ENCODE measurements around the gene ANKS6.

The ANKS6 gene

DNA sequence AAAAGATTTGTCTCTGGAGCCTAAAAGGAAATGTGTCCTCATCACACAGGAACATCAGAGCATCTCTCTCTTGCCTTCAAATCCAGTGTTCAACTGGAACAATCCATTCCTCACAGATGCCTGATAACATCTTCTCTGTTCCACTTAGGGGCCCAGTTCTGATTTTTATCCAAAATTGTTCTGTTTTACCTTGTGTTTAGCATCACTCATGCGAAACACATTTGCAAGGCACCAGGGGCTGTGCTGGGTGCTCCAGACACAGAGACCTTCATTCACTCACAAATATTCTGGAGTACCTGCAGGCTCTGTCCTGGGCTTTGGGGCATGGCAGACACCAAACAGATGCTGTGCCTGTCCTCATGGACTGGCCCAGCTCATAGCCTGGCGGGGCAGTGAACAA is 101.4 kb downstream of the ANKS6 start:
- no peaks in the 10 kb centered on the region for H3K79me2 ChIP-seq (ENCODE audit: insufficient read depth, low read length)
- H3K9me3 ChIP-seq (ENCODE audit: insufficient read depth, low read depth, low read length), result no peaks in the 10 kb centered on the region
- H3K27me3 ChIP-seq (ENCODE audit: insufficient read depth, low read length, poor library complexity, severe bottlenecking), result no peaks in the 10 kb centered on the region
- H2AFZ ChIP-seq (ENCODE audit: low read length), result no peak overlapping the region
- TF ChIP-seq, protein P1, sequence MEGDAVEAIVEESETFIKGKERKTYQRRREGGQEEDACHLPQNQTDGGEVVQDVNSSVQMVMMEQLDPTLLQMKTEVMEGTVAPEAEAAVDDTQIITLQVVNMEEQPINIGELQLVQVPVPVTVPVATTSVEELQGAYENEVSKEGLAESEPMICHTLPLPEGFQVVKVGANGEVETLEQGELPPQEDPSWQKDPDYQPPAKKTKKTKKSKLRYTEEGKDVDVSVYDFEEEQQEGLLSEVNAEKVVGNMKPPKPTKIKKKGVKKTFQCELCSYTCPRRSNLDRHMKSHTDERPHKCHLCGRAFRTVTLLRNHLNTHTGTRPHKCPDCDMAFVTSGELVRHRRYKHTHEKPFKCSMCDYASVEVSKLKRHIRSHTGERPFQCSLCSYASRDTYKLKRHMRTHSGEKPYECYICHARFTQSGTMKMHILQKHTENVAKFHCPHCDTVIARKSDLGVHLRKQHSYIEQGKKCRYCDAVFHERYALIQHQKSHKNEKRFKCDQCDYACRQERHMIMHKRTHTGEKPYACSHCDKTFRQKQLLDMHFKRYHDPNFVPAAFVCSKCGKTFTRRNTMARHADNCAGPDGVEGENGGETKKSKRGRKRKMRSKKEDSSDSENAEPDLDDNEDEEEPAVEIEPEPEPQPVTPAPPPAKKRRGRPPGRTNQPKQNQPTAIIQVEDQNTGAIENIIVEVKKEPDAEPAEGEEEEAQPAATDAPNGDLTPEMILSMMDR (conservative IDR thresholded peaks at IDR 0.05; ENCODE audit: low read length), result no peak
- TF ChIP-seq EZH2phosphoT487 (IDR thresholded peaks at IDR 0.05; ENCODE audit: borderline replicate concordance), result no peak
- H3K36me3 ChIP-seq (ENCODE audit: insufficient read depth, low read length), result no peaks in the 10 kb centered on the region
- no peaks in the 10 kb centered on the region for H3F3A ChIP-seq (ENCODE audit: low read depth)
- no peak overlapping the region for H3K9ac ChIP-seq (ENCODE audit: low read depth, low read length, poor library complexity, severe bottlenecking)
- H4K20me1 ChIP-seq (ENCODE audit: insufficient read depth, low read length, poor library complexity, severe bottlenecking), result no peaks in the 10 kb centered on the region
- no peak overlapping the region for H3K4me3 ChIP-seq (ENCODE audit: low read length, poor library complexity, severe bottlenecking)
- no peaks in the 10 kb centered on the region for H3K9me2 ChIP-seq (replicated peaks; ENCODE audit: low read depth, low read length)
- H3K4me2 ChIP-seq (ENCODE audit: low read depth, low read length, poor library complexity, severe bottlenecking), result no peak overlapping the region
- H3K4me1 ChIP-seq (ENCODE audit: insufficient read depth, low read length, poor library complexity, severe bottlenecking), result no peaks in the 10 kb centered on the region

DNA sequence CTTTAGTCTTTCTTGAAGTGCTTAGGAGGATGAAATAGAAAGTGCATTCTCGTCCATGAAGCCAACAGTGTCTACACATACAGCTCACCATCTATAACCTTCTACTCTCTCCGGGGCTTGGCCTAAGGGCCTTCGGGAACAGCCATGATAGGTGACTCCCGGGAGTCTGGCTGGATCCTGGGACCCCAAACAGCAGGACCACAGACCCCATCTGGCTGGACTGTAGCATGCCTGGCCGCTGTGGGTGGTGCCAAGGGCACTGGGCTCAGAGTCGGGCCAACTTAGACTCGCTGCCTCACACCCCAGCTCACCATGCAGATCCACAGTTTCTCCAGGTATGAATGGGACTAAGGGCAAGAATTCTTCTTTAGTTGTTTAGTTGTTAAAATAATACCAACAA is 104.0 kb downstream of the ANKS6 start:
- H3K79me2 ChIP-seq (ENCODE audit: insufficient read depth, low read length), result no peaks in the 10 kb centered on the region
- H3K4me2 ChIP-seq (ENCODE audit: low read depth, low read length, poor library complexity, severe bottlenecking), result no peak overlapping the region
- no peaks in the 10 kb centered on the region for H3K9me3 ChIP-seq (ENCODE audit: insufficient read depth, low read depth, low read length)
- no peak for TF ChIP-seq EZH2phosphoT487 (IDR thresholded peaks at IDR 0.05; ENCODE audit: borderline replicate concordance)
- TF ChIP-seq, protein P1 (conservative IDR thresholded peaks at IDR 0.05; ENCODE audit: low read length), result no peak
- H3K4me1 ChIP-seq (ENCODE audit: insufficient read depth, low read length, poor library complexity, severe bottlenecking), result no peaks in the 10 kb centered on the region
- H3K9ac ChIP-seq (ENCODE audit: low read depth, low read length, poor library complexity, severe bottlenecking), result no peak overlapping the region
- H3K9me2 ChIP-seq (replicated peaks; ENCODE audit: low read depth, low read length), result no peaks in the 10 kb centered on the region
- H3K4me3 ChIP-seq (ENCODE audit: low read length, poor library complexity, severe bottlenecking), result no peak overlapping the region
- H4K20me1 ChIP-seq (ENCODE audit: insufficient read depth, low read length, poor library complexity, severe bottlenecking), result no peaks in the 10 kb centered on the region
- H3K36me3 ChIP-seq (ENCODE audit: insufficient read depth, low read length), result no peaks in the 10 kb centered on the region
- no peaks in the 10 kb centered on the region for H3F3A ChIP-seq (ENCODE audit: low read depth)
- no peak overlapping the region for H2AFZ ChIP-seq (ENCODE audit: low read length)
- H3K27me3 ChIP-seq (ENCODE audit: insufficient read depth, low read length, poor library complexity, severe bottlenecking), result no peaks in the 10 kb centered on the region

DNA sequence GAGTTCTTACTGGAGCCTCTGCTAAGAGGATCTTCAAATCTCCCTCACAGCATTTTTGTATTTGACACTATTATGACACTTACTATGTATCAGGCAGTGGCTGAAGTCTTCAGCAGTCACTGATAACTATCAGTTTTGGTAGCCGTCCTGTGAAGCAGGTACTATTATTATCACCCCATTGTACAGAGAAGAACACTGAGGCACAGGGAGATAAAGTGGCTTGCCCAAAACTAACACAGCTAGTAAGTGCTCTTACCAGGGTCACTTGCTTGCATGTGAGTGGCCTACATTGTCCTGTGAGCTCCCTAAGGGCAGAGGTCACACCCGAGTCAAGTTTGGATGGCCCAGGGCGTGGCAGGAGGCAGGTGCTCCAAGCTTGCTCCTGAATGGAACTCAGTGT is 104.5 kb downstream of the ANKS6 start:
- H3K9me2 ChIP-seq (replicated peaks; ENCODE audit: low read depth, low read length), result no peaks in the 10 kb centered on the region
- no peak overlapping the region for H3K4me3 ChIP-seq (ENCODE audit: low read length, poor library complexity, severe bottlenecking)
- H4K20me1 ChIP-seq (ENCODE audit: insufficient read depth, low read length, poor library complexity, severe bottlenecking), result no peaks in the 10 kb centered on the region
- peaks cover 4% of the 10 kb centered on the region for H3K4me1 ChIP-seq (ENCODE audit: insufficient read depth, low read length, poor library complexity, severe bottlenecking)
- H3K9me3 ChIP-seq (ENCODE audit: insufficient read depth, low read depth, low read length), result no peaks in the 10 kb centered on the region
- no peak overlapping the region for H3K9ac ChIP-seq (ENCODE audit: low read depth, low read length, poor library complexity, severe bottlenecking)
- no peak overlapping the region for H3K4me2 ChIP-seq (ENCODE audit: low read depth, low read length, poor library complexity, severe bottlenecking)
- H2AFZ ChIP-seq (ENCODE audit: low read length), result no peak overlapping the region
- H3K27me3 ChIP-seq (ENCODE audit: insufficient read depth, low read length, poor library complexity, severe bottlenecking), result no peaks in the 10 kb centered on the region
- H3K36me3 ChIP-seq (ENCODE audit: insufficient read depth, low read length), result no peaks in the 10 kb centered on the region
- no peaks in the 10 kb centered on the region for H3K79me2 ChIP-seq (ENCODE audit: insufficient read depth, low read length)
- no peak for TF ChIP-seq EZH2phosphoT487 (IDR thresholded peaks at IDR 0.05; ENCODE audit: borderline replicate concordance)
- TF ChIP-seq, protein P1 (conservative IDR thresholded peaks at IDR 0.05; ENCODE audit: low read length), result no peak
- no peaks in the 10 kb centered on the region for H3F3A ChIP-seq (ENCODE audit: low read depth)

All from Loucy (cell line).